HG03025 (cell line): ENCODE results near the gene KLKB1.
"Not testable (repeated sequence)": the region's sequence is repeated elsewhere in the genome, so short reads cannot be mapped to it uniquely, and the experiment has no call there.

Experiments
- ATAC-seq: cut with Tn5 transposase; IDR thresholded peaks from one replicate; pipeline ENCODE4 v1.9.1; 2021; ENCODE audit warnings: mild to moderate bottlenecking, moderate library complexity; ENCODE audit not compliant: unreplicated experiment, low FRiP score

The KLKB1 gene

GRCh38 chr4:186260504-186261448 lies 33.5 kb downstream of the KLKB1 start:
- no peak for ATAC-seq

- no peak for ATAC-seq
Observed at GRCh38 chr4:186264660-186265059, 37.4 kb downstream of the KLKB1 start.

GRCh38 chr4:186265250-186265649 lies 37.9 kb downstream of the KLKB1 start:
- not testable (repeated sequence) for ATAC-seq

- ATAC-seq = no peak
Observed at GRCh38 chr4:186265683-186266652, 38.7 kb downstream of the KLKB1 start, which contains the start of gene F11. Gene F11 (plus strand): TSS chr4:186266189. CDS start chr4:186267137, 948 bp downstream.

GRCh38 chr4:186266729-186267456 lies 39.6 kb downstream of the KLKB1 start:
- no peak for ATAC-seq

GRCh38 chr4:186271081-186271678 lies 43.9 kb downstream of the KLKB1 start:
- ATAC-seq = no peak

GRCh38 chr4:186272699-186273391 lies 45.5 kb downstream of the KLKB1 start:
- no peak for ATAC-seq

GRCh38 chr4:186273392-186273789 lies 46.1 kb downstream of the KLKB1 start:
- not testable (repeated sequence) for ATAC-seq

GRCh38 chr4:186283311-186283710 lies 56.0 kb downstream of the KLKB1 start:
- no peak for ATAC-seq

- ATAC-seq = no peak
Observed at GRCh38 chr4:186285147-186285546, 57.8 kb downstream of the KLKB1 start.

GRCh38 chr4:186286581-186286980 lies 59.3 kb downstream of the KLKB1 start:
- ATAC-seq = no peak

- no peak for ATAC-seq
Observed at GRCh38 chr4:186291256-186291890, 64.1 kb downstream of the KLKB1 start.

- no peak for ATAC-seq
Observed at GRCh38 chr4:186294160-186294559, 66.9 kb downstream of the KLKB1 start.

- ATAC-seq = no peak
Observed at GRCh38 chr4:186296481-186296880, 69.2 kb downstream of the KLKB1 start.

GRCh38 chr4:186297013-186297645 lies 69.8 kb downstream of the KLKB1 start:
- ATAC-seq = no peak

GRCh38 chr4:186298031-186298647 lies 70.8 kb downstream of the KLKB1 start:
- ATAC-seq = no peak

GRCh38 chr4:186299291-186299690 lies 72.0 kb downstream of the KLKB1 start:
- no peak for ATAC-seq
